ENCODE results near the gene SIRT1. TPM values are rescaled to one million over a fixed set of nuclear protein-coding genes. Genes with fewer than 3 reads are reported as not detected.

Gene SIRT1
- total RNA-seq, 1 experiment from 2014 or later = 20.4 TPM

GRCh38 chr10:67849331-67850011 is 35.0 kb upstream of the SIRT1 start:
- H3K4me1 ChIP-seq (ENCODE audit: insufficient read depth, low read length) = peaks cover 6% of the 10 kb centered on the region
- H3K9me3 ChIP-seq (ENCODE audit: low read length) = no peaks in the 10 kb centered on the region
- intact Hi-C loops (cut with micrococcal nuclease) = loop anchor here (1.0 to 10.0 kb wide), 4 partner anchors 11 to 485 kb away; partner anchors contain the start of genes DNAJC12, HNRNPH3 and PBLD
- TSS peak; percentile 100 for BruUV-seq (replicated peaks)
- H3K27ac ChIP-seq (ENCODE audit: low read length) = peak overlapping the region; percentile 90
- no peaks in the 10 kb centered on the region for H3K36me3 ChIP-seq (ENCODE audit: low read depth, low read length)
- H4K20me1 ChIP-seq (ENCODE audit: low read length) = no peaks in the 10 kb centered on the region
- ChIA-PET POLR2A (ENCODE audit: unreplicated experiment) (interaction anchor here (0.5 to 1.0 kb wide), 8 partner anchors 12 to 1529 kb away, joined by 3 to 16 read pairs (median 6); partner anchors contain the start of gene DNAJC12), CTCF (interaction anchor here (0.5 to 1.0 kb wide), 4 partner anchors 11 to 499 kb away, joined by 4 to 12 read pairs (median 8); no protein-coding TSS in a partner anchor)
- TF ChIP-seq CTCF (conservative IDR thresholded peaks at IDR 0.05; ENCODE audit: low read depth, low read length) (no peak), EZH2 (IDR thresholded peaks at IDR 0.05; ENCODE audit: low read length, unreplicated experiment) (no peak), EZH2phosphoT487 (IDR thresholded peaks at IDR 0.05; ENCODE audit: borderline replicate concordance, low read length) (no peak)
- no peaks in the 10 kb centered on the region for H3K27me3 ChIP-seq (ENCODE audit: low read length)
- no peaks in the 10 kb centered on the region for H3K79me2 ChIP-seq (ENCODE audit: low read length)
- DNase-seq (peak; percentile 99), ATAC-seq (peak; percentile 95)
- H2AFZ ChIP-seq (ENCODE audit: low read length) = peak overlapping the region; percentile 82
- no peaks in the 10 kb centered on the region for H3K9me2 ChIP-seq (replicated peaks; ENCODE audit: low read length)
- H3F3A ChIP-seq (ENCODE audit: low read length, unreplicated experiment) = no peaks in the 10 kb centered on the region
- peak overlapping the region; percentile 94 for H3K4me2 ChIP-seq (ENCODE audit: low read length)
- peak overlapping the region; percentile 91 for H3K9ac ChIP-seq (ENCODE audit: low read length)
- peak overlapping the region; percentile 73 for H3K4me3 ChIP-seq (ENCODE audit: low read length)

DNA sequence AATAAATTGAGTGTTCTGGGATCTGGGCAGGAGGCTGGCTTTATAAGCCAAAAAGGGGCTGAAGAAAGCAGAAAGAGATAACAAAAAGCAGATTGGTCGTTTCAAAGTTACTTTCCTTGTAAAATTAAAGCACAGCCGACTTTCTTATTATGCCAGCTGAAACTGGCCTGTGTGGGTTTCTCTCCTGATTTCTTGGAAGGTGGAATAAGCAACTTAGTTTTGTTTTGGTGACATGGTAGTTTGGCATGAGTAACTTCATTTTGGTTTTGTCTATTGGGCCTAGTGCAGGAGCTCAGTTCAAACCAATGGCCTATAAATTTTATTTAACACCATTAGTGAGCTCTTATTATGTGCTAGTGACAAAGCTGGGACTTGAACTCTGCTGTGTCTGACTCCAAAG is 33.3 kb upstream of the SIRT1 start:
- no peak for TF ChIP-seq EZH2phosphoT487 (IDR thresholded peaks at IDR 0.05; ENCODE audit: borderline replicate concordance, low read length)
- TF ChIP-seq CTCF (conservative IDR thresholded peaks at IDR 0.05; ENCODE audit: low read depth, low read length) = no peak
- TF ChIP-seq EZH2 (IDR thresholded peaks at IDR 0.05; ENCODE audit: low read length, unreplicated experiment) = no peak
- no peaks in the 10 kb centered on the region for H4K20me1 ChIP-seq (ENCODE audit: low read length)
- intact Hi-C loops (cut with micrococcal nuclease) = loop anchor here (10.0 kb wide), 1 partner anchor 484 kb away; the partner anchor contains the start of genes HNRNPH3 and PBLD
- no peak overlapping the region for H3K9ac ChIP-seq (ENCODE audit: low read length)
- no peak overlapping the region for H2AFZ ChIP-seq (ENCODE audit: low read length)
- no peak overlapping the region for H3K4me3 ChIP-seq (ENCODE audit: low read length)
- DNase-seq (no peak), ATAC-seq (no peak)
- H3K9me2 ChIP-seq (replicated peaks; ENCODE audit: low read length) = no peaks in the 10 kb centered on the region
- H3K36me3 ChIP-seq (ENCODE audit: low read depth, low read length) = no peaks in the 10 kb centered on the region
- H3K4me2 ChIP-seq (ENCODE audit: low read length) = no peak overlapping the region
- H3K27me3 ChIP-seq (ENCODE audit: low read length) = no peaks in the 10 kb centered on the region
- no TSS peak for BruUV-seq (replicated peaks)
- ChIA-PET CTCF (no interaction called here), POLR2A (ENCODE audit: unreplicated experiment) (no interaction called here)
- H3F3A ChIP-seq (ENCODE audit: low read length, unreplicated experiment) = no peaks in the 10 kb centered on the region
- H3K27ac ChIP-seq (ENCODE audit: low read length) = no peak overlapping the region
- no peaks in the 10 kb centered on the region for H3K79me2 ChIP-seq (ENCODE audit: low read length)
- H3K4me1 ChIP-seq (ENCODE audit: insufficient read depth, low read length) = peaks cover 6% of the 10 kb centered on the region
- no peaks in the 10 kb centered on the region for H3K9me3 ChIP-seq (ENCODE audit: low read length)

DNA sequence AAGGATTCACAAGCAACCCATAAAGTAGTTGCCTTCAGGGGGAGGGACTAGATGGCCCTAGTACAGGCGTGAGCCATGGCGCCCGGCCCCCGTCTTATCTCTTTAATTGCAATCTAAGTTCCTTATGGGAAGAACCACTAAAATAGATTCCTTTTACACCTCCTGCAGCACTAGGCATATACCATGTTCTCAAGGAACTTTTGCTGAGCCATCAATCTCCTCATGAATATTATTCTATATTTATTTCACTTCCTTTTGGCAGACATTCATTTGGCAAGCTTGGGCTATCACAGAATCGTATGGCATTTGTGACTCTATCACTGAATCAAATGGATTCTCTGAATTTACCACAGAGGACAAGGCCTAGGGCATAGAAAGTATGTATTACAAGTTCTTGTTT is 31.7 kb upstream of the SIRT1 start:
- Histone ChIP-seq H3K79me2 (ENCODE audit: low read length) (no peaks in the 10 kb centered on the region), H3K4me2 (ENCODE audit: low read length) (no peak overlapping the region), H3K4me1 (ENCODE audit: insufficient read depth, low read length) (peaks cover 6% of the 10 kb centered on the region), H3K9me3 (ENCODE audit: low read length) (no peaks in the 10 kb centered on the region), H3F3A (ENCODE audit: low read length, unreplicated experiment) (no peaks in the 10 kb centered on the region), H2AFZ (ENCODE audit: low read length) (no peak overlapping the region), H3K27ac (ENCODE audit: low read length) (no peak overlapping the region), H4K20me1 (ENCODE audit: low read length) (no peaks in the 10 kb centered on the region), H3K9me2 (replicated peaks; ENCODE audit: low read length) (no peaks in the 10 kb centered on the region), H3K36me3 (ENCODE audit: low read depth, low read length) (no peaks in the 10 kb centered on the region), H3K27me3 (ENCODE audit: low read length) (no peaks in the 10 kb centered on the region), H3K9ac (ENCODE audit: low read length) (no peak overlapping the region), H3K4me3 (ENCODE audit: low read length) (no peak overlapping the region)
- no peak for DNase-seq
- intact Hi-C loops (cut with micrococcal nuclease) = loop anchor here (10.0 kb wide), 1 partner anchor 482 kb away; the partner anchor contains the start of genes HNRNPH3 and PBLD
- no TSS peak for BruUV-seq (replicated peaks)
- ATAC-seq = no peak
- no peak for TF ChIP-seq CTCF (conservative IDR thresholded peaks at IDR 0.05; ENCODE audit: low read depth, low read length)
- no peak for TF ChIP-seq EZH2 (IDR thresholded peaks at IDR 0.05; ENCODE audit: low read length, unreplicated experiment)
- no peak for TF ChIP-seq EZH2phosphoT487 (IDR thresholded peaks at IDR 0.05; ENCODE audit: borderline replicate concordance, low read length)
- ChIA-PET CTCF (no interaction called here), POLR2A (ENCODE audit: unreplicated experiment) (no interaction called here)

Measured in PC-3 (cell line).